Chondrocyte (in vitro differentiated cells): Measurements from ENCODE around the gene KCNQ1OT1. TPM values are rescaled to one million over a fixed set of nuclear protein-coding genes. Genes with fewer than 3 reads are reported as not detected.

ENCODE experiments used
- DNase-seq: peaks from one replicate; pipeline ENCODE4 v3.0.0; 2021; ENCODE audit warnings: mixed read lengths, low spot score
- H3K27ac Mint-ChIP-seq: one replicate; pipeline ENCODE4 v1.8.0; 2021; ENCODE audit warnings: mild to moderate bottlenecking, moderate library complexity, mixed read lengths; ENCODE audit not compliant: unreplicated experiment
- H3K27me3 Mint-ChIP-seq: 2 replicates; pipeline ENCODE4 v1.8.0; 2021; ENCODE audit warnings: low read depth, mixed read lengths
- H3K36me3 Mint-ChIP-seq: 2 replicates; pipeline ENCODE4 v1.8.0; 2021; ENCODE audit warnings: low read depth, mixed read lengths
- H3K4me1 Mint-ChIP-seq: 2 replicates; pipeline ENCODE4 v1.8.0; 2021; ENCODE audit warnings: low read depth, mild to moderate bottlenecking, mixed read lengths
- H3K4me3 Mint-ChIP-seq: one replicate; pipeline ENCODE4 v1.8.0; 2021; ENCODE audit warnings: mild to moderate bottlenecking, moderate library complexity, mixed read lengths; ENCODE audit not compliant: unreplicated experiment
- H3K9me3 Mint-ChIP-seq: 2 replicates; pipeline ENCODE4 v1.8.0; 2021; ENCODE audit warnings: low read depth, mixed read lengths
- CTCF ChIP-seq: fragments of 200-600 bp; sonication (generic); IDR thresholded peaks from 2 replicates; pipeline ENCODE4 v1.5.0; 2021; ENCODE audit warnings: antibody characterized with exemption, mild to moderate bottlenecking, moderate library complexity
- total RNA-seq: library from RNA; stranded (reverse); gene quantifications from 3 replicates; pipeline ENCODE4 v1.2.1, GENCODE V29; 2021

The KCNQ1OT1 gene
- total RNA-seq, 1 donor from 2014 or later = 2.5 TPM

GRCh38 chr11:2576549-2576948 is 123.2 kb downstream of the KCNQ1OT1 start:
- H3K9me3 Mint-ChIP-seq = no peaks in the 10 kb centered on the region
- no peaks in the 10 kb centered on the region for H3K27me3 Mint-ChIP-seq
- no peak overlapping the region for H3K4me3 Mint-ChIP-seq
- TF ChIP-seq CTCF = no peak
- no peak overlapping the region for H3K27ac Mint-ChIP-seq
- peak; percentile 76 for DNase-seq
- no peaks in the 10 kb centered on the region for H3K36me3 Mint-ChIP-seq
- H3K4me1 Mint-ChIP-seq = peaks cover 19% of the 10 kb centered on the region

GRCh38 chr11:2576111-2576510 is 123.7 kb downstream of the KCNQ1OT1 start:
- Mint-ChIP-seq H3K9me3 (no peaks in the 10 kb centered on the region), H3K27ac (no peak overlapping the region), H3K4me1 (peaks cover 19% of the 10 kb centered on the region), H3K36me3 (no peaks in the 10 kb centered on the region), H3K4me3 (no peak overlapping the region), H3K27me3 (no peaks in the 10 kb centered on the region)
- no peak for TF ChIP-seq CTCF
- peak; percentile 84 for DNase-seq

- Mint-ChIP-seq H3K36me3 (no peaks in the 10 kb centered on the region), H3K4me3 (no peak overlapping the region), H3K9me3 (no peaks in the 10 kb centered on the region), H3K27me3 (no peaks in the 10 kb centered on the region), H3K27ac (no peak overlapping the region), H3K4me1 (peaks cover 18% of the 10 kb centered on the region)
- no peak for TF ChIP-seq CTCF
- peak; percentile 78 for DNase-seq
Observed at GRCh38 chr11:2575591-2576051, 124.2 kb downstream of the KCNQ1OT1 start.

GRCh38 chr11:2574553-2575535 is 125.0 kb downstream of the KCNQ1OT1 start:
- H3K4me1 Mint-ChIP-seq = peaks cover 15% of the 10 kb centered on the region
- no peaks in the 10 kb centered on the region for H3K9me3 Mint-ChIP-seq
- H3K36me3 Mint-ChIP-seq = no peaks in the 10 kb centered on the region
- TF ChIP-seq CTCF = no peak
- no peak overlapping the region for H3K4me3 Mint-ChIP-seq
- H3K27me3 Mint-ChIP-seq = no peaks in the 10 kb centered on the region
- DNase-seq = peak; percentile 90
- no peak overlapping the region for H3K27ac Mint-ChIP-seq

GRCh38 chr11:2574043-2574552 is 125.7 kb downstream of the KCNQ1OT1 start:
- DNase-seq = peak; percentile 84
- Mint-ChIP-seq H3K4me3 (no peak overlapping the region), H3K4me1 (peaks cover 8% of the 10 kb centered on the region), H3K36me3 (no peaks in the 10 kb centered on the region), H3K27ac (no peak overlapping the region), H3K9me3 (no peaks in the 10 kb centered on the region), H3K27me3 (no peaks in the 10 kb centered on the region)
- TF ChIP-seq CTCF = no peak
